GM13976 (cell line): ENCODE data around the gene AARS1.
"Not testable (repeated sequence)": the region's sequence is repeated elsewhere in the genome, so short reads cannot be mapped to it uniquely, and the experiment has no call there.

Experiments
- DNase-seq: peaks from one replicate; pipeline ENCODE4 v3.0.0; 2012; ENCODE audit warnings: low spot score
- CTCF ChIP-seq: IDR thresholded peaks from 2 replicates; pipeline ENCODE4 v1.5.1; 2012; ENCODE audit warnings: borderline replicate concordance, mild to moderate bottlenecking; ENCODE audit not compliant: insufficient read depth; ENCODE audit errors: extremely low read depth, missing control alignments, control extremely low read depth
- in situ Hi-C: fragments of 300-500 bp; cut with MboI; formaldehyde crosslinking; loops from one replicate; pipeline ENCODE4 v1.12.0; 2022; ENCODE audit warnings: low sequenced_read_pairs, mixed read lengths, inconsistent platforms; ENCODE audit not compliant: unreplicated experiment

Gene AARS1

GRCh38 chr16:70251629-70252354, 37.5 kb downstream of the AARS1 start, which contains the start of gene EXOSC6:
Gene EXOSC6, minus strand, starts transcription at chr16:70251940. Its CDS starts 40 bp downstream, at chr16:70251900.
- in situ Hi-C loops: no loop called here
- peak; percentile 87 for TF ChIP-seq CTCF
- peak; percentile 97 for DNase-seq

- DNase-seq: peak; percentile 76
- peak; percentile 11 for TF ChIP-seq CTCF
- in situ Hi-C loops: no loop called here
These were observed 38.3 kb downstream of the AARS1 start for GRCh38 chr16:70250748-70251628.

GRCh38 chr16:70249697-70250096, 39.6 kb downstream of the AARS1 start:
- in situ Hi-C loops, DNase-seq: not testable (repeated sequence)

GRCh38 chr16:70238773-70239172, 50.5 kb downstream of the AARS1 start:
- in situ Hi-C loops, DNase-seq: not testable (repeated sequence)

GRCh38 chr16:70231831-70232230, 57.5 kb downstream of the AARS1 start:
- DNase-seq, in situ Hi-C loops: not testable (repeated sequence)

GRCh38 chr16:70226024-70226423, 63.3 kb downstream of the AARS1 start:
- in situ Hi-C loops, DNase-seq: not testable (repeated sequence)

- in situ Hi-C loops: not testable (repeated sequence)
These were observed 63.9 kb downstream of the AARS1 start for GRCh38 chr16:70225430-70225829.

GRCh38 chr16:70224645-70225044, 64.7 kb downstream of the AARS1 start:
- DNase-seq, in situ Hi-C loops: not testable (repeated sequence)

More at GRCh38 chr16:70225430-70225829, 63.9 kb downstream of the AARS1 start:
- DNase-seq: not testable (repeated sequence)

GRCh38 chr16:70223971-70224513, 65.3 kb downstream of the AARS1 start:
- DNase-seq, in situ Hi-C loops: not testable (repeated sequence)

- DNase-seq, in situ Hi-C loops: not testable (repeated sequence)
These were observed 66.1 kb downstream of the AARS1 start for GRCh38 chr16:70223216-70223615.

- DNase-seq, in situ Hi-C loops: not testable (repeated sequence)
These were observed 66.7 kb downstream of the AARS1 start for GRCh38 chr16:70222574-70222973.

GRCh38 chr16:70218586-70218985, 70.7 kb downstream of the AARS1 start:
- in situ Hi-C loops, DNase-seq: not testable (repeated sequence)

GRCh38 chr16:70206382-70206781, 82.9 kb downstream of the AARS1 start:
- in situ Hi-C loops: not testable (repeated sequence)

GRCh38 chr16:70204668-70205405, 84.5 kb downstream of the AARS1 start:
- DNase-seq, in situ Hi-C loops: not testable (repeated sequence)

More at GRCh38 chr16:70206382-70206781, 82.9 kb downstream of the AARS1 start:
- DNase-seq: not testable (repeated sequence)

- in situ Hi-C loops, DNase-seq: not testable (repeated sequence)
These were observed 85.3 kb downstream of the AARS1 start for GRCh38 chr16:70204010-70204409.
